ENCODE results near the gene SLC6A3.
"Not testable (repeated sequence)": the region's sequence is repeated elsewhere in the genome, so short reads cannot be mapped to it uniquely, and the experiment has no call there.

The SLC6A3 gene

GRCh38 chr5:1423901-1424603, 21.2 kb downstream of the SLC6A3 start:
- Histone ChIP-seq H3K27ac (ENCODE audit: low read length) (no peak overlapping the region), H3K9me3 (ENCODE audit: control insufficient read depth in 1 of 2, low read length in 2 of 2) (peaks cover 10 to 25% of the 10 kb centered on the region in 2 donors), H3K4me3 (ENCODE audit: low read depth in 1 of 2, low read length in 2 of 2) (no peak overlapping the region), H3K36me3 (ENCODE audit: control insufficient read depth in 1 of 2, insufficient read depth in 2 of 2, low read length in 2 of 2) (no peaks in the 10 kb centered on the region), H3K27me3 (ENCODE audit: low read depth, low read length) (no peaks in the 10 kb centered on the region), H3K4me1 (ENCODE audit: control insufficient read depth in 1 of 2, insufficient read depth in 2 of 2, low read length in 2 of 2) (no peaks in the 10 kb centered on the region)

GRCh38 chr5:1422522-1422921, 22.7 kb downstream of the SLC6A3 start:
- H3K27me3 ChIP-seq (ENCODE audit: low read depth, low read length); H3K27ac ChIP-seq (ENCODE audit: low read length); H3K4me3 ChIP-seq (ENCODE audit: low read depth in 1 of 2, low read length in 2 of 2); H3K36me3 ChIP-seq (ENCODE audit: control insufficient read depth in 1 of 2, insufficient read depth in 2 of 2, low read length in 2 of 2); H3K4me1 ChIP-seq (ENCODE audit: control insufficient read depth in 1 of 2, insufficient read depth in 2 of 2, low read length in 2 of 2): not testable (repeated sequence)
- peaks cover 5 to 11% of the 10 kb centered on the region in 2 donors for H3K9me3 ChIP-seq (ENCODE audit: control insufficient read depth in 1 of 2, low read length in 2 of 2)

GRCh38 chr5:1421521-1422341, 23.5 kb downstream of the SLC6A3 start:
- Histone ChIP-seq H3K36me3 (ENCODE audit: control insufficient read depth in 1 of 2, insufficient read depth in 2 of 2, low read length in 2 of 2) (no peaks in the 10 kb centered on the region), H3K27ac (ENCODE audit: low read length) (no peak overlapping the region), H3K9me3 (ENCODE audit: control insufficient read depth in 1 of 2, low read length in 2 of 2) (peaks cover 3 to 11% of the 10 kb centered on the region in 2 donors)

GRCh38 chr5:1420211-1421195, 24.7 kb downstream of the SLC6A3 start:
- no peaks in the 10 kb centered on the region for H3K36me3 ChIP-seq (ENCODE audit: control insufficient read depth in 1 of 2, insufficient read depth in 2 of 2, low read length in 2 of 2)
- peaks cover 0 to 3% of the 10 kb centered on the region in 2 donors for H3K9me3 ChIP-seq (ENCODE audit: control insufficient read depth in 1 of 2, low read length in 2 of 2)
- H3K4me1 ChIP-seq (ENCODE audit: control insufficient read depth in 1 of 2, insufficient read depth in 2 of 2, low read length in 2 of 2), result no peaks in the 10 kb centered on the region
- H3K27ac ChIP-seq (ENCODE audit: low read length), result no peak overlapping the region
- no peaks in the 10 kb centered on the region for H3K27me3 ChIP-seq (ENCODE audit: low read depth, low read length)
- no peak overlapping the region for H3K4me3 ChIP-seq (ENCODE audit: low read depth in 1 of 2, low read length in 2 of 2)

More at GRCh38 chr5:1421521-1422341, 23.5 kb downstream of the SLC6A3 start:
- H3K4me3 ChIP-seq (ENCODE audit: low read depth in 1 of 2, low read length in 2 of 2), result no peak overlapping the region
- no peaks in the 10 kb centered on the region for H3K27me3 ChIP-seq (ENCODE audit: low read depth, low read length)
- no peaks in the 10 kb centered on the region for H3K4me1 ChIP-seq (ENCODE audit: control insufficient read depth in 1 of 2, insufficient read depth in 2 of 2, low read length in 2 of 2)

- Histone ChIP-seq H3K9me3 (ENCODE audit: control insufficient read depth in 1 of 2, low read length in 2 of 2) (no peaks in the 10 kb centered on the region), H3K27me3 (ENCODE audit: low read depth, low read length) (no peaks in the 10 kb centered on the region), H3K4me1 (ENCODE audit: control insufficient read depth in 1 of 2, insufficient read depth in 2 of 2, low read length in 2 of 2) (no peaks in the 10 kb centered on the region)
Observed at GRCh38 chr5:1419476-1420210, 25.6 kb downstream of the SLC6A3 start.

GRCh38 chr5:1418921-1419280, 26.3 kb downstream of the SLC6A3 start:
- Histone ChIP-seq H3K9me3 (ENCODE audit: control insufficient read depth in 1 of 2, low read length in 2 of 2) (no peaks in the 10 kb centered on the region), H3K4me3 (ENCODE audit: low read depth in 1 of 2, low read length in 2 of 2) (no peak overlapping the region), H3K36me3 (ENCODE audit: control insufficient read depth in 1 of 2, insufficient read depth in 2 of 2, low read length in 2 of 2) (no peaks in the 10 kb centered on the region), H3K27ac (ENCODE audit: low read length) (no peak overlapping the region), H3K27me3 (ENCODE audit: low read depth, low read length) (no peaks in the 10 kb centered on the region), H3K4me1 (ENCODE audit: control insufficient read depth in 1 of 2, insufficient read depth in 2 of 2, low read length in 2 of 2) (no peaks in the 10 kb centered on the region)

More at GRCh38 chr5:1419476-1420210, 25.6 kb downstream of the SLC6A3 start:
- Histone ChIP-seq H3K36me3 (ENCODE audit: control insufficient read depth in 1 of 2, insufficient read depth in 2 of 2, low read length in 2 of 2) (no peaks in the 10 kb centered on the region), H3K4me3 (ENCODE audit: low read depth in 1 of 2, low read length in 2 of 2) (no peak overlapping the region), H3K27ac (ENCODE audit: low read length) (no peak overlapping the region)

- H3K27ac ChIP-seq (ENCODE audit: low read length), result no peak overlapping the region
- no peaks in the 10 kb centered on the region for H3K36me3 ChIP-seq (ENCODE audit: control insufficient read depth in 1 of 2, insufficient read depth in 2 of 2, low read length in 2 of 2)
- no peaks in the 10 kb centered on the region for H3K4me1 ChIP-seq (ENCODE audit: control insufficient read depth in 1 of 2, insufficient read depth in 2 of 2, low read length in 2 of 2)
- H3K4me3 ChIP-seq (ENCODE audit: low read depth in 1 of 2, low read length in 2 of 2), result no peak overlapping the region
- H3K9me3 ChIP-seq (ENCODE audit: control insufficient read depth in 1 of 2, low read length in 2 of 2), result no peaks in the 10 kb centered on the region
- no peaks in the 10 kb centered on the region for H3K27me3 ChIP-seq (ENCODE audit: low read depth, low read length)
Observed at GRCh38 chr5:1418238-1418920, 26.9 kb downstream of the SLC6A3 start.

- Histone ChIP-seq H3K36me3 (ENCODE audit: control insufficient read depth in 1 of 2, insufficient read depth in 2 of 2, low read length in 2 of 2) (no peaks in the 10 kb centered on the region), H3K4me1 (ENCODE audit: control insufficient read depth in 1 of 2, insufficient read depth in 2 of 2, low read length in 2 of 2) (no peaks in the 10 kb centered on the region), H3K9me3 (ENCODE audit: control insufficient read depth in 1 of 2, low read length in 2 of 2) (no peaks in the 10 kb centered on the region), H3K4me3 (ENCODE audit: low read depth in 1 of 2, low read length in 2 of 2) (no peak overlapping the region), H3K27ac (ENCODE audit: low read length) (no peak overlapping the region), H3K27me3 (ENCODE audit: low read depth, low read length) (no peaks in the 10 kb centered on the region)
Observed at GRCh38 chr5:1417586-1418225, 27.5 kb downstream of the SLC6A3 start.

GRCh38 chr5:1416856-1417469, 28.3 kb downstream of the SLC6A3 start:
- no peak overlapping the region for H3K4me3 ChIP-seq (ENCODE audit: low read depth in 1 of 2, low read length in 2 of 2)
- no peaks in the 10 kb centered on the region for H3K4me1 ChIP-seq (ENCODE audit: control insufficient read depth in 1 of 2, insufficient read depth in 2 of 2, low read length in 2 of 2)
- no peaks in the 10 kb centered on the region for H3K27me3 ChIP-seq (ENCODE audit: low read depth, low read length)
- no peaks in the 10 kb centered on the region for H3K9me3 ChIP-seq (ENCODE audit: control insufficient read depth in 1 of 2, low read length in 2 of 2)
- H3K27ac ChIP-seq (ENCODE audit: low read length), result no peak overlapping the region
- no peaks in the 10 kb centered on the region for H3K36me3 ChIP-seq (ENCODE audit: control insufficient read depth in 1 of 2, insufficient read depth in 2 of 2, low read length in 2 of 2)
